ENCODE data around the gene COL6A2.
"Not testable (repeated sequence)": the region's sequence is repeated elsewhere in the genome, so short reads cannot be mapped to it uniquely, and the experiment has no call there.

The COL6A2 gene

DNA sequence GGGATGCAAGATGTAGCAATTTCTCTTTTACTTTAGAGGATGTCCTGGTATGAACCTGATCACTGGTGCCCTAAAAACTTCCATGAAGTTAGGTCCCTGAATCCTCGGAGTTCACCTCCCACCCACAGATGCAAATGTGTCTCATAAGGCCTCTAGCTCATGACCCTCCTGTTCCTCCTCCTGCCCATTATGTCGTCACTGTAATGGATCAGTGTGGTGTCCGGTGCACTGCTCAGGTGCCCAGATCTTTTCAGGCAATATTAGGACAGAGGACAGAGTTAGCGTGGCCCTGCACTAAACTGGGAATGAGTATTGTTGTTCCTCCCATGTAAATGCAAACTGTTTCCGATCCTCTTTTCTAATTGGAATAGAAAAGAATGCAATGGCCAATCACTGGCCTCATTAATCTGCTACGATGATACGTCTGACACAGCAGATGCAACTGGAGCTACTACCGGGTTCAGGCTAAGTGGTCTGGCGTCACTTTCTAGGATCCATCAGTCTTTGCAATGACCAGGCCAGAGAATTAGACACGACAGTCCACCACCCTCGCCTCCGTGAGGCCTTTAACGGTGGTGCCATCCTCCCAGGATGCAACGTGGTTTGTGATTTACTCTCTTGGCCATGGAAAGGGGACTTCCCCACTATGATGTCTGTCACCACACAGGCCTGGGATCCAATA lies 3.4 kb upstream of the COL6A2 start:
- no peak for DNase-seq (ENCODE audit: low spot score)

DNA sequence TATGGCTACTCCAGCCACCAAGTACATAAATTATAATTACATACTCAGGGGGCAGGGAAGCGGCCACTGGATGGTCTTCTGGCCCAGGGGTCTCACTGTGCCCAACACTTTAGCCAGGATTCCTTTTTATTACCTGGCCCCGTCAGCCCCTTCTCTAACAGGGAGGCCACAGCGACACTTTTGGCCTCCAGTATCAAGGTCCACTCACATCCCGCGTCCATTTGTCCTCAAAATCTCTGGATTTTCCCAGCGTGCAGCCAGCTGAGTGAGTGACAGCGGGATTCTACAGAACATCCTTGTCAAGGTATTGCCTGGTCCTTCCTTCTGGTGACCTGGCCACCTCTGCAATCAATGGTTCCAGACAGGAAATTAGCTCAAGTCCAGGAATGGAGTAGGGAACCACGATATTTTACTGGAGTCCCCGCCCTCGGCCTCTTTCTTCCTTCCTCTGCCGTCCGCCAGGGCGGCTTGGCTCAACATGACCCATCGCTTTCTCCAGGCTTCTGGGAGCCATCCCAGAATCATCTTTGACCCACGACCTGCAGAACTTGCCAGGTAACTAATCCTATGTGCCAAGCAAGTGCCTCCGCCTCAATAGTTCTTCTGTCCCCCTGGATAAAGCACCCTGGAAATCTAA lies 2.7 kb upstream of the COL6A2 start:
- DNase-seq (ENCODE audit: low spot score) = no peak

DNA sequence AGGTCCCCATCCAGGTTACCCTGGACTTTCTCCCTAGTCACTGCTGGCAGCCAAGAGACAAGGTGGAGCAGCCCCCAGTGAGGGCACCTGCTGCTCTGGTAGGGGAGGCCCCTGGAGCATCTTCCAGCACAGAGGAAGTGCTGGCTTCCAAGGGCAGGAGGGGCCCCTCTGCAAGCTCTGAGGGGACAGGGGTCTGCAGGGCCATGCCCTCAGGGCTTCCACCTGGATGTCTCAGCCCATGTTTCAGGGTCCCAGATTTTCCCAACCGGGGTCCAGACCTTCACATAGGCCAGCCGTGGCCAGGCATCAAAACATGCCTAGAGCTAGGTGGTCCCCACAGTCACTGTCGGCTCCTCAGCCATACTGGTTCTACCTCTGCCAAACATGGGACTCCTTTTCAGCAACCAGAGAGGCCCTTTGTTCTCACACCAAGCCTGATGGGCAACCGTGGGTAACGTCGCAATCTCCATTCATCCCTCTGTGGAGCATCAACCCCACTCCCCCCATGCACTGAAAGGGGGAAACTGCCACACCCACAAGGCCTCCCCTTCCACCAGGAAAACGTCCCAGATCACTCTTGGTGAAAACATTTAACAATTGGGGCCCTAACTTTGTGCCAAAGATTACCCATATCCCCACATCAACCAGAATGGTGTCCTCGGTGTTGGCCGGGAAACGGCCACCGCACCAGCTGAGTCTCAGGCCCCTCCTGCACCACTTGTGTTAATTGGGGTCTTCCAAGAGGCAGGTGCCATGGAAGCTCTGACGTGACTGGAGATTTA lies 1.9 kb upstream of the COL6A2 start:
- DNase-seq (ENCODE audit: low spot score) = no peak

DNA sequence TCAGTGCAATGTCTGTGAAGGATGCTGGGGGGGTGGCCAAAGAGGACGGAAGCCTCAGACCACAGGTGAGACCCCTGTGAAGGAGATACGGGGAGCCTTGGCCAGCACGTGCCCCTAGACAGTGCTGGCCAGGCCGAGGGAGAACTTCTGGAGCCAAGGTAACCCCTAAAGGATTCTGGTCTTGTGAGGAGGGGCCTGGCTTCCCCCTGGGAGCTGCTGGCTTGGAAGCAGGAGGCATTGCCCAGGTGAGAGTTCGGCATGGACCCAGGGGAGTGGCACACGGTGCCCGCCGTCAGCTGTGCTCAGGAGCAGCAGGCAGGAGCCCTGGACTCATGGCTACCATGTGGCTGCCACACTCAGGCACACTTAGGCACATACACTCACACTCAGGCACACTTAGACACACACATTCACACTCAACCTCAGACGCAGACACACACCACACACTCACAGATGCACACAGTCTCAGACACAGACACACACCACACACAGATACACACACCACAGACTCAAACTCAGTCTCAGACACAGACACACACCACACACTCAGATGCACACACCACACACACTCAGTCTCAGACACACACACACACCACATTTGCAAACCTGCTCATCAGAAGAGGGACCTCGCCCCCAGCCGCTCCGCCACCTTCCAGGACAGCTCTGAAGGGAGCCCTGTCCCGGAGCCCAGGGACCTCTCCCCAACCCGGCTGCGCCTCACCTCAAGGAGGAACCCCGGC lies 1.1 kb upstream of the COL6A2 start:
- DNase-seq (ENCODE audit: low spot score) = no peak

DNA sequence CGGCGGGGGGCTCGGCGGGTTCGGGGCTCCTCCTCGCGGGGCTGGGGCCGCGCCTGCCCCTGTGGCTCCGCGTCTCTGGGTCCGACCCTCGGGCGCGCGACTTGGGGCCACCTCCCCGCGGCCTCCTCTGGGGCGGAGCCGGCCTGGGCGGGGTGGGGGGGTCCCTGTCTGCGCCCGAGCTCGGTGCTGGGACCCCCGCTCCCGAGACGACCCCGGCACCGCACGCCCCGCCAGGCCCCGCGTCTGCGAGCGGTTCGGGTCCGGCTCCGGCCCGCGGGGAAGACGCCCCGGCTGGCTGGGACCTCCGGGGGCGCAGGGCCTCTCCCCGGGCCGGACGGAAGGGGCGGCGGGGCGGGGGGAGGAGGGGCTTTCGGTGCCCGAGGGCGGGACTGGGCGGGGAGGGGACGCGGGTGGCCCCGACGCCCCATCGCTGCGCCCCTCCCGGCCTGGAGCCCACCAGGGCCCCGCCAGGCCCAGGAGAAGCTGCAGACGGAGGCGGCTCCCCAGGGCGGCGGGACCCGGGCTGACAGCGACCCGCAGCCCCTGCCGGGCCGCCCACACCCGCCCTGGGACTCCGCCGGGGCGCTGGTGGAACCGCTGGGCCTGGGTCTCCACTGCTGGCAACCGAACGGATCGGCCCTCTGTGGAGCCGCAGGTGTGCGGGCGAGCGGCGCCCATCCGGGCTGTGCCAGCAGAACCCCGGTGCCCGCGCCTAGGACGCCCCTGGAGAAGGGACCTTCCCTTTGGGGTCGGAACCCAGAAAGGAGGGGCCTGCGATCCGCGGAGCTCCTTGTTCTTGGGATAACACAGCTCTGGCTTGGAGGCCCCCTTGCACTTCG lies 610 bp downstream of the COL6A2 start:
- no peak for DNase-seq (ENCODE audit: low spot score)

DNA sequence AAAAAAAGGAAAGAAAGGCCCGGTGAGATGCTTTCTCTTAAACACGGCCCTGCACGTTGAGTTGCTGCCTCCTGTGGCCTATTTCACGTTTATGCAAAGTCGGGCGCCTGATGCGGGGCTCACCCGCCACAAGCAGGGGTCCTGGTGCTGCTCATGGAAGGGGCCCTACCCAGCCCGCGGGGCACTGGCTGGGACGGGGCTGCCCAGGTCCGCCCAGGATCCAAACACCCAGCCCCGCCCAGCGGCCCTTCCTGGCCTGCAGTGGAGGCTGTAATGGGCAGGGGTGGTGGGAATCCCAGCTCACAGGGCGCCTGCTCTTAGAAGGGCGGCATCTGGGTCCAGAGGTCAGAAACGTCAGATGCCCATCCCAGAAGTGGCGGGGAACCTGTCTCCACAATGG lies 1.6 kb downstream of the COL6A2 start:
- DNase-seq (ENCODE audit: low spot score) = no peak

DNA sequence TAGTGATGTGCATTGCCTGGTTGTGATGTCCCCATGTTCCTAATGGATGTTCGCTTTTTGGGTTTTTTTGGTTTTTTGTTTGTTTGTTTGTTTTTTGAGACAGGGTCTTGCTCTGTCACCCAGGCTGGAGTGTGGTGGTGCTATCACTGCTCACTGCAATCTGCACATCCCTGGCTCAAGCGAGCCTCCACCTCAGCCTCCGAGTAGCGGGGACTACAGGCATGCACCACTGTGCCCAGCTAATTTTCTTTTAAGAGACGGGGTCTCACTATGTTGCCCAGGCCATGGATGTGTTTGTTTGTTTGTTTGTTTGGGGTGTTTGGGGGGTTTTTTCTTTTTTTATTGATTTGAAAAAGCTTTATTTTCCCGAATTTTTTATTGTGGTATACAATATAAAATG lies 2.1 kb downstream of the COL6A2 start:
- DNase-seq (ENCODE audit: low spot score) = no peak

DNA sequence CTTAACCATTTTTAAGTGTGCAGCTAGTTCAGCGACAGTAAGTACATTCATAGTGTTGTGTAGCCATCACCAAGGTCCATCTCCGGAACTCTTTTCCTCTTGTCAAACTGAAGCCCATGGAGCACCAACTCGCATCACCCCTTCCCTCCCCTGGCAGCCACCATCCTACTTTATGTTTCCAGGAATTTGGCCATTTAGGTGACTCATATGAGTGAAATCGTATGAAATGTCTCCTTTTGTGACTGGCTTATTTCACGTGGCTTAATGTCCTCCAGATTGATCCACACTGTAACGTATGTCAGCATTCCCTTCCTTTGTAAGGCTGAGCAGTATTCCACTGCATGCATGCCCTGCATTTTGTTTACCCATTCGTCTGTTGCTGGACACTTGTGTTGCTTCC lies 2.5 kb downstream of the COL6A2 start:
- DNase-seq (ENCODE audit: low spot score) = no peak

DNA sequence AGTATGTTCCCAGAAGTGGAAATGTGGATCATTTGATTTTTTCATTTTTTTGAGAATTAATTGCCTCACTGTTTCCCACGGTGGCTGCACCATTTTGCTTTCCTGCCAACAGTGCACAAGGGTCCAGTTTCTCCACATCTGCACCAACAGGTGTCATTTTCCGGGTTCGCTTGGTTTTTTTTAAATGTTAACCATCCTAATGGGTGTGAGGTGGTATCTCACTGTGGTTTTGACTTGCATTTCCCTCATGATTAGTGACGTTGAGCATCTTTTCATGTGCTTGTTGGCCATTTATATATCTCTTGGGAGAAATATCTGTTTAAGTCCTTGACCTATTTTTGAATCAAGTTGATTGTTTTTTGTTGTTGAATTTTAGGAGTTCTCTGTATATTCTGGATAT lies 3.0 kb downstream of the COL6A2 start:
- DNase-seq (ENCODE audit: low spot score) = no peak

DNA sequence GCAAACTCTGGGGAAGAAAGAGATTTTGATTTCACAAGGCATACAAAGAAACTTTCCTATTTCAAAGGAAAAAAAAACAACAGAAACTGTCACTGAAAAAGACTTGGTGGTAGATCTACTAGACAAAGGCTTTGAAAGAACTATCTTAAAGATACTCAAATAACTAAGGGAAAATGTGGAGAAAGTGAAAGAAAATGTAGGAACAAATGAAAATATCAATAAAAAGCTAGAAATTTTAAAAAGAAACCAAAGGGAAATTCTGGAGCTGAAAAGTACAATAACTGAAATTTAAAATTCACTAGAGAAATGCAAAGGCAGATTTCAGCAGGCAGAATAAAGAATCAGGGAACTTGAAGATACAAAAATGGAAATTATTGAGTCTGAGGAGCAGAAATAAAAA lies 6.2 kb downstream of the COL6A2 start:
- no peak for DNase-seq (ENCODE audit: low spot score)

DNA sequence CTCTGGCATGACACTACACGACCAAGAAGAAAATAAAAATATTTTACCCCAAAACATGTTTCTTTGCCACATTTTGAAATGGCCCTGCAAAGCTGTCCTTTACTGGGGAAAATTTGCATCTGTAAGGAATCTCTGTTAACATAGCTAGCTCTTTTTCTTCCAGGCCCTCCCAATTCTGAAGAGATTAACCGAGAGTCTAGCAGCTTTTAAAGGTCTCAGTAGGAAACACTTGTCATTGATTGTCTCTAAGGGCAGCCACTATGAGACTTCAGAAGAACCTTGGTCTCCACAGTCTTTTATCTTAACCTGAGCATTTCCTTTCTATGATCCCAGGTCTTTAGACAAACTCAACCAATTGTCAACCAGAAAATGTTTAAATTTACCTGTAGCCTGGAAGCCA lies 9.5 kb downstream of the COL6A2 start:
- DNase-seq (ENCODE audit: low spot score) = not testable (repeated sequence)

DNA sequence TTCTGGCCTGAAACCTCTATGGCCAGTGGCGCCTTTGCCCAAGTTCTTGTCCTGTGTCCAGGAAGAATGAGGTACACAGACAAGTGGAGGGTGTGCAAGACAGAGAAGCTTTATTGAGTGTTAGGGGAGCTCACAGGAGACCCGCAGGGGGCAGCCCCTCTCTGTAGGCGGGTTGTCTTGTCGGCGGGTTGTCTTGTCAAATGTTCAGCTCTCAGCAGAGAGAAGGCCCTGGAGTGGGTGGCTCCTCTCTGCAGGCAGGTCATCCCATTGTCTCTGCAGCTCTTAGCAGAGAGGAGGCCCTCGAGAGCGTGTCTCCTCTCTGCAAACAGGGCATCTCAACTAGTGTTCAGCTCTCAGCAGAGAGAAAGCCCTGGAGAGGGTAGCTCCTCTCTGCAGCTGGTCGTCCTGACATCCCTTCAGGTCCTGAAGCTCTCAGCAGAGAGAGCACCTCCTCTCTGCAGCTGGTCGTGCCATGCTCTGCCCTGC lies 11.0 kb downstream of the COL6A2 start:
- DNase-seq (ENCODE audit: low spot score) = no peak

DNA sequence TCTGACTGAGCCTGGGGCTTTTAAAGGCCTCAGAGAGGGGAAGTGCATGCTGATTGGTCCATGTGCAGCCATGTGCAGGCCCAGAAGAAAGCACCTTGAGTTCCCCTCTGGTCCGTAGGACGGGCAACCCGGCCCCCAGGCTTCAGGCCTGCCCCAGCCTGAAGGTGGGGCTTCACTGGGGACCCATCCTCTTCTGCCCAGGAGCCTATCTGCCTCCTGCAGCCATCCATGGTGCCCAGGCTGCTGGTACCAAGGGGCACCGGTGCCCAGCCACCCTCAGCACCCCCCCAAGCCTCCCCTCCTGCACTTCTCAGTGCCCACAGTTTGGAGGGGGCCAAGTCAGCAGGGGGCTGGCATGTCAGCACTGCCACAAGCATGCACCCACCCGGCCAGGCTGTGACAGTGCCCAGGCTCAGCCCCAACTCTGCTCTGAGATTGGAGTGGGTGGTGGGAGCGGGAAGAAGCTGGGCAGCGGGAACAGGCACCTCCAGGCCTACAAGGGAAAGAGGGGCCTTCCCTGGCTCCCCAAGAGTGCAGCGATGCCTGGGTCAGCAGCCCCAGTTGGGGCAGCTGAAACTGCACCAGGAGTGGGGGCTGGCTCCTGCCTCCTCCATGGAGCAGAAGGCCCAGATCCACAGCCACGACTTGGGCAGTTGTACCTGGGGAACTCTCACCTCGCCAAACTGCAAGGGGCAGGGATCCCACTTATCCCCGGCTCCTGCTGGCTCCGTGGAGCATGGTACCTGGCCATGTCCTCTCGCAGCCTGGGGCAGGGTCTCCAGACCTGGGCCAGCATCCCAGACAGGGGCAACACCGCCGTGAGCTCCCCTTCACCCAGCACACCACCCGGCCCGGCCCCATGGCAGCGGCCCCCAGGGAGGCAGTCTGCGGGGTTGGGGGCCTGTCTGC lies 11.7 kb downstream of the COL6A2 start:
- DNase-seq (ENCODE audit: low spot score) = no peak

DNA sequence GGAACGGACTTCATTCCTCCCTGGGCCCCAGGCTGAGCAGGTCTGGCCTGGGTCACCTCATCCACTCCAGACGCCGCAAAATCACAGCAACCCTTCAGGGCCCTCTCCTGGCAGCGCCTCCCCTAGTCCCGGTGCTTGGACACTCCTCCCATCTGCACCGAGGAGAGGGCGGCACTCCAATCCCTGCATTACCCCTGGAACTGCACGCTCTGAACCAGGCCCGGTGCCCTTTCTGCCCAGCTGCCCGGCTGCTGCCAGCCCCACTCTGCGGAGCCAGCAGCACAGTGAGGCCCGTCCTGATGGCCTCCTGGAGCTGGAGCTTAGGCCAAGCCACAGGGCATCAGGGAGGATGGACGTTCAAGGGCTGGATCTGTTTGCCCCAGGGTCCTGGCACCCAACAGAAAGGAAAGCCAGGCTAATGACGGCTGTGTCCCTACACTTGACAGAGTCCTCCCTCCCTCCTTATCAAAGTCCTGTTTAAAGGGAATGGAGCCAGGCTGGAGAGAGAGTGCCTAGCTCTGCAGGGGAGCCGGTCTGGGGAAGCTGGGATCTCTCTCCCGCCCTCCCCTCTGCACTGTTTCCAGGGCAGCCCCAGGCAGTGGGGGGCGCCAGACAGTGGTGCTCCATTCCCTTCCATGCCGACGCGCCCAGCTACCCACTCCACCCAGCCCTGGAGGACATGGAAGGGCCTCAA lies 12.7 kb downstream of the COL6A2 start:
- DNase-seq (ENCODE audit: low spot score) = no peak

DNA sequence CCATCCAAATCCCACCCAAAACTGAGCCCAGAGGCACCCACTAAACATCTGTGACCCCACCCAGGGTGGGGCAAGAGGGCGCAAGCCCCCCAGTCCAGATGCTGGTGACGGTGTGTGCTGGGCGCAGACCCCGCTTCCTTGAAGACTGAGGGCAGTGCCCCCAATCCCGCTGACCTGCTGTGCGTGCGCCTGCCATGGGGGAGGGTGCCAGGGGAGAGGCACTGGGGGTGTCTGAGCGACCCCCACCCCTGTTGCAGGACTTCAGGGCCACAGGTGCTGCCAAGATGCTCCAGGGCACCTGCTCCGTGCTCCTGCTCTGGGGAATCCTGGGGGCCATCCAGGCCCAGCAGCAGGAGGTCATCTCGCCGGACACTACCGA lies 13.3 kb downstream of the COL6A2 start:
- no peak for DNase-seq (ENCODE audit: low spot score)

DNA sequence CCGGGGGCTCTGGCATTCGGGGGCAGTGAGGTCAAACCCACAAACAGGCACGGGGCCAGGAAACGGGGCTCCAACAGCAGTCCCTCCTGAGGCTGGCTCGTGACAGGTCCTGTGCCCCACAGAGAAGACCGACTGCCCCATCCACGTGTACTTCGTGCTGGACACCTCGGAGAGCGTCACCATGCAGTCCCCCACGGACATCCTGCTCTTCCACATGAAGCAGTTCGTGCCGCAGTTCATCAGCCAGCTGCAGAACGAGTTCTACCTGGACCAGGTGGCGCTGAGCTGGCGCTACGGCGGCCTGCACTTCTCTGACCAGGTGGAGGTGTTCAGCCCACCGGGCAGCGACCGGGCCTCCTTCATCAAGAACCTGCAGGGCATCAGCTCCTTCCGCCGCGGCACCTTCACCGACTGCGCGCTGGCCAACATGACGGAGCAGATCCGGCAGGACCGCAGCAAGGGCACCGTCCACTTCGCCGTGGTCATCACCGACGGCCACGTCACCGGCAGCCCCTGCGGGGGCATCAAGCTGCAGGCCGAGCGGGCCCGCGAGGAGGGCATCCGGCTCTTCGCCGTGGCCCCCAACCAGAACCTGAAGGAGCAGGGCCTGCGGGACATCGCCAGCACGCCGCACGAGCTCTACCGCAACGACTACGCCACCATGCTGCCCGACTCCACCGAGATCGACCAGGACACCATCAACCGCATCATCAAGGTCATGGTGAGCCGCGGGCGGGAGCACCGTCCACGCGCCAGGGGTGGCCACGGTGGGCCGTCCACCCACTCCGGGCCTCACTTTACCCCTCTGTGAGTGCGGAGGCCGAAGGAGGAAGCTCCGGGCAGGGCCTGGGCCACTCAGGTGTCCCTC lies 14.2 kb downstream of the COL6A2 start:
- no peak for DNase-seq (ENCODE audit: low spot score)

DNA sequence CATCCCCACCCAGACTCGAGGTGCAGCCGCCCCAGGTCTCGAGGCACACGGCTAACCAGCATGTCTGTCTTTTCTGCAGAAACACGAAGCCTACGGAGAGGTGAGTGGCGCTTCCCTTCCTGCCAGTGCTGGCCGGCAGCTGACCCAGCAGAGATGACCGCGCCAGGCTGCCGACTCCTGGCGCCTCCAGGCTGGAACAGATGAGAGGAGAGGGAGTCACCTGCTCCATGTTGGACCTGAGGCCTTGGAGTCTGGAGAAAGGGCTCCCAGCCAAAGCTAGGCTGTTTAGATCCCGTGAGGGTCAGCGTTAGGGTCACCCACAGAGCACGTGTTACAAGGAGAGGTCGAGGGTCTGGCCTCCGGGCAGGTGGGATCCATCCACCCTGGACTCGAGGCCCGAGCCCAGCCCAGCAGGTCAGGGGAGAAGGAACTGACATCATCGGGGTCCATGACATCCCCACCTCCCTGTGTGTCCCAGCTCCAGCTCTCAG lies 14.9 kb downstream of the COL6A2 start:
- DNase-seq (ENCODE audit: low spot score) = no peak

DNA sequence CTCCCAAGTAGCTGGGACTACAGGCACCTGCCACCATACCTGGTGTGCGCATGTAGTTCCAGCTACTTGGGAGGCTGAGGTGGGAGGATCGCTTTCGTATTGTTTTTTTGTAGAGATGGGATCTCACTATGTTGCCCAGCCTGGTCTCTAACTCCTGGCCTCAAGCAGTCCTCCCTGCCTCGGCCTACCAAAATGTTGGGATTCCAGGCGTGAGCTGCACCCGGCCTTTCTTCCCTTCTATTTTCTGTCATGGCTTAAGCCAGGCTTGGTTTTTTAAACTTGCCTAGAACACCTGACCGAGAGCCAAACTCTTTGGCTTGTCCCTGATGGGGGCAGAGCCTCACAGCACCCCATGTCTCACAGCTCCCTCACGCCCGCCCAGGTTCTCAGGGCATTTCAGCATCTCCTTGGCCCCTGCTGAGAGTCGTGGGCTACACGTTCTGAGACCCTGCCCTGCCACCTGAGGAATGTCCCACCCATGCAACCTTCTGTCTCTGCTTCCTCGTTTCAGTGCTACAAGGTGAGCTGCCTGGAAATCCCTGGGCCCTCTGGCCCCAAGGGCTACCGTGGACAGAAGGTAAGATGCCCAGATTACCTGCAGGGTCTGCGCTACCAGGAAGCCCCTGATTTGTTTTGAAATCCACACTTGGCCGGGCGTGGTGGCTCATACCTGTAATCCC lies 15.7 kb downstream of the COL6A2 start:
- no peak for DNase-seq (ENCODE audit: low spot score)

Measured in kidney capillary endothelial cell (primary cell).